H1 (cell line): ENCODE results near the gene ATE1. TPM values are rescaled to one million over a fixed set of nuclear protein-coding genes. Genes with fewer than 3 reads are reported as not detected.

ENCODE experiments used
- CTCF ChIA-PET: fragments of 300-600 bp; sonication (Branson Sonifier 250); formaldehyde crosslinking; loops from one replicate; lab custom pipeline; 2021; ENCODE audit not compliant: partially characterized antibody; lab: Charles Lee
- POLR2A ChIA-PET: fragments of 300-600 bp; sonication (Branson Sonifier 250); formaldehyde crosslinking; loops from one replicate; lab custom pipeline; 2021; ENCODE audit warnings: inconsistent platforms; ENCODE audit not compliant: partially characterized antibody; lab: Charles Lee
- DNase-seq, 2 experiments: peaks; one replicate each; pipeline versions ENCODE4 v3.0.0 to v3.0.0-alpha.2; 2010 to 2022; ENCODE audit warnings: low spot score in 2 of 2, low read depth in 1 of 2, mixed read lengths in 1 of 2
- FAIRE-seq: peaks from 2 replicates; lab custom pipeline; 2011; peaks lifted over from hg19 to GRCh38; lab: Jason Lieb, UNC
- H2AFZ ChIP-seq: 2 replicates; pipeline ENCODE4 v1.8.1; 2012; ENCODE audit warnings: low read length, inconsistent platforms
- H2AK5ac ChIP-seq: 2 replicates; pipeline ENCODE4 v1.6.1; 2013; ENCODE audit warnings: low read depth, low read length
- H2BK120ac ChIP-seq: replicated peaks from 2 replicates; pipeline ENCODE3; 2013; ENCODE audit warnings: low read depth, low read length, inconsistent platforms
- H2BK12ac ChIP-seq: 2 replicates; pipeline ENCODE4 v1.6.1; 2013; ENCODE audit warnings: low read depth, low read length
- H2BK15ac ChIP-seq: 2 replicates; pipeline ENCODE4 v1.6.1; 2013; ENCODE audit warnings: low read length
- H2BK20ac ChIP-seq: 2 replicates; pipeline ENCODE4 v1.6.1; 2013; ENCODE audit warnings: low read length
- H2BK5ac ChIP-seq: 2 replicates; pipeline ENCODE4 v1.6.1; 2013; ENCODE audit warnings: low read depth, low read length
- H3K14ac ChIP-seq: 2 replicates; pipeline ENCODE4 v1.6.1; 2013; ENCODE audit warnings: inconsistent platforms; ENCODE audit not compliant: insufficient read length
- H3K18ac ChIP-seq: 2 replicates; pipeline ENCODE4 v1.6.1; 2013; ENCODE audit warnings: low read length; ENCODE audit errors: extremely low read depth
- H3K23ac ChIP-seq: 2 replicates; pipeline ENCODE4 v1.6.1; 2013; ENCODE audit warnings: inconsistent platforms; ENCODE audit not compliant: insufficient read length
- H3K23me2 ChIP-seq: 2 replicates; pipeline ENCODE4 v1.6.1; 2013; ENCODE audit warnings: low read depth, low read length
- H3K27ac ChIP-seq: 2 replicates; pipeline ENCODE4 v1.6.1; 2011; ENCODE audit warnings: low read depth, low read length, inconsistent platforms
- H3K27me3 ChIP-seq, 4 experiments: replicated peaks in 1 of 4; 1 replicate in 1 of 4; 2 replicates in 3 of 4; pipeline versions ENCODE4 v1.6.1 to v1.8.1; 2011 to 2013; ENCODE audit warnings: low read length in 3 of 4, mild to moderate bottlenecking in 3 of 4, inconsistent platforms in 2 of 4, mixed read lengths in 2 of 4, moderate library complexity in 1 of 4; ENCODE audit not compliant: control insufficient read depth in 3 of 4, insufficient read depth in 3 of 4; ENCODE audit errors: extremely low read depth in 1 of 4
- H3K36me3 ChIP-seq, 4 experiments: 2 replicates each; pipeline versions ENCODE4 v1.6.1 to v1.8.1; 2011 to 2013; ENCODE audit warnings: mild to moderate bottlenecking in 4 of 4, low read length in 3 of 4, moderate library complexity in 2 of 4, control low read depth in 1 of 4, inconsistent platforms in 1 of 4; ENCODE audit not compliant: insufficient read depth in 4 of 4, control insufficient read depth in 2 of 4
- H3K4ac ChIP-seq: replicated peaks from 2 replicates; pipeline ENCODE3; 2013; ENCODE audit warnings: low read length, low read depth, mixed read lengths, inconsistent platforms; ENCODE audit not compliant: insufficient read length
- H3K4me1 ChIP-seq, 4 experiments: replicated peaks in 1 of 4; 1 replicate in 1 of 4; 2 replicates in 3 of 4; pipeline versions ENCODE4 v1.6.1 to v1.8.1; 2011 to 2013; ENCODE audit warnings: low read length in 3 of 4, inconsistent platforms in 2 of 4, mixed read lengths in 1 of 4; ENCODE audit not compliant: insufficient read depth in 4 of 4, control insufficient read depth in 3 of 4
- H3K4me2 ChIP-seq, 2 experiments: 2 replicates each; pipeline versions ENCODE4 v1.6.1 to v1.8.1; 2011 to 2013; ENCODE audit warnings: low read depth in 2 of 2, low read length in 2 of 2, control low read depth in 1 of 2, inconsistent platforms in 1 of 2, mild to moderate bottlenecking in 1 of 2; ENCODE audit not compliant: insufficient read depth in 1 of 2
- H3K4me3 ChIP-seq, 4 experiments: fragments of 200-600, 300-600 bp in 1 of 4; sonication (generic), shearing (Covaris generic), sonication (Bioruptor Twin) in 1 of 4; 2 replicates each; pipeline versions ENCODE4 v1.5.1 to v1.8.1; 2011 to 2016; ENCODE audit warnings: low read length in 4 of 4, low read depth in 3 of 4, control low read depth in 2 of 4, inconsistent platforms in 2 of 4, mild to moderate bottlenecking in 2 of 4, mixed read lengths in 1 of 4, moderate library complexity in 1 of 4; ENCODE audit not compliant: insufficient read depth in 2 of 4; ENCODE audit errors: extremely low read depth in 1 of 4
- H3K56ac ChIP-seq: replicated peaks from 2 replicates; pipeline ENCODE3; 2013; ENCODE audit warnings: low read depth, mild to moderate bottlenecking, mixed read lengths, low read length, inconsistent platforms; ENCODE audit not compliant: insufficient read length
- H3K79me1 ChIP-seq: 2 replicates; pipeline ENCODE4 v1.6.1; 2013; ENCODE audit warnings: low read depth, low read length, control low read depth
- H3K79me2 ChIP-seq, 2 experiments: 2 replicates each; pipeline versions ENCODE4 v1.6.1 to v1.8.1; 2012 to 2013; ENCODE audit warnings: low read length in 2 of 2, mild to moderate bottlenecking in 2 of 2, inconsistent platforms in 1 of 2; ENCODE audit not compliant: insufficient read depth in 2 of 2, control insufficient read depth in 1 of 2
- H3K9ac ChIP-seq, 4 experiments: replicated peaks in 1 of 4; 1 replicate in 1 of 4; 2 replicates in 3 of 4; pipeline versions ENCODE4 v1.6.1 to v1.8.1; 2011 to 2013; ENCODE audit warnings: low read depth in 3 of 4, low read length in 3 of 4, control low read depth in 2 of 4, mild to moderate bottlenecking in 2 of 4, moderate library complexity in 2 of 4, inconsistent platforms in 1 of 4; ENCODE audit errors: extremely low read depth in 1 of 4
- H3K9me3 ChIP-seq, 2 experiments: 2 replicates each; pipeline versions ENCODE4 v1.6.1 to v1.8.1; 2012 to 2013; ENCODE audit warnings: mild to moderate bottlenecking in 2 of 2, moderate library complexity in 2 of 2, control low read depth in 1 of 2, inconsistent platforms in 1 of 2, low read depth in 1 of 2, low read length in 1 of 2, mixed read lengths in 1 of 2; ENCODE audit not compliant: insufficient read depth in 2 of 2
- H4K20me1 ChIP-seq, 2 experiments: replicated peaks in 1 of 2; 2 replicates each; pipeline versions ENCODE3 to v1.8.1; 2011 to 2013; ENCODE audit warnings: inconsistent platforms in 2 of 2, low read length in 2 of 2, mild to moderate bottlenecking in 1 of 2; ENCODE audit not compliant: insufficient read depth in 2 of 2, control insufficient read depth in 1 of 2
- H4K5ac ChIP-seq: 2 replicates; pipeline ENCODE4 v1.6.1; 2013; ENCODE audit warnings: low read length, low read depth, mixed read lengths, inconsistent platforms; ENCODE audit not compliant: insufficient read length
- H4K8ac ChIP-seq: 2 replicates; pipeline ENCODE4 v1.8.0; 2013; ENCODE audit warnings: mild to moderate bottlenecking, moderate library complexity, low read length, inconsistent platforms; ENCODE audit not compliant: insufficient read depth; ENCODE audit errors: extremely low read depth
- H4K91ac ChIP-seq: replicated peaks from 2 replicates; pipeline ENCODE3; 2013; ENCODE audit warnings: low read length, mixed read lengths, inconsistent platforms; ENCODE audit not compliant: insufficient read length
- CTBP2 ChIP-seq: IDR thresholded peaks from 2 replicates; pipeline ENCODE4 v1.7.0; 2011; ENCODE audit warnings: borderline replicate concordance, mild to moderate bottlenecking, moderate library complexity, mixed read lengths, low read length; ENCODE audit not compliant: insufficient read depth, insufficient read length
- HDAC2 ChIP-seq, 2 experiments: fragments of 300-600 bp in 1 of 2; sonication (generic) in 1 of 2; IDR thresholded peaks; 2 replicates each; pipeline ENCODE4 v1.6.1; 2011 to 2012; ENCODE audit warnings: low read depth in 2 of 2, low read length in 2 of 2, mild to moderate bottlenecking in 2 of 2, moderate library complexity in 2 of 2, borderline replicate concordance in 1 of 2, inconsistent platforms in 1 of 2
- NRF1 ChIP-seq: IDR thresholded peaks from 2 replicates; pipeline ENCODE4 v1.6.1; 2011; ENCODE audit warnings: mild to moderate bottlenecking, low read depth, low read length, improper control_type of control experiment
- RAD21 ChIP-seq, 2 experiments: IDR thresholded peaks in 1 of 2; conservative IDR thresholded peaks in 1 of 2; 2 replicates each; pipeline ENCODE4 v1.6.1; 2011; ENCODE audit warnings: low read depth in 2 of 2, low read length in 2 of 2, improper control_type of control experiment in 1 of 2, inconsistent platforms in 1 of 2, mild to moderate bottlenecking in 1 of 2, moderate library complexity in 1 of 2
- SP1 ChIP-seq: IDR thresholded peaks from 2 replicates; pipeline ENCODE4 v1.6.1; 2011; ENCODE audit warnings: low read depth, low read length
- WGBS, 2 experiments: shearing (Covaris generic) in 1 of 2; methylation state at CpG; one replicate each; pipeline versions ENCODE4 v1.1.6 to v1.1.7; 2013 to 2015; ENCODE audit warnings: low lambda C conversion rate in 2 of 2, mixed read lengths in 2 of 2, inconsistent platforms in 1 of 2, low coverage in 1 of 2, missing lambda C conversion rate in 1 of 2; ENCODE audit not compliant: insufficient replicate concordance in 2 of 2, insufficient coverage in 1 of 2, insufficient read length in 1 of 2; ENCODE audit errors: extremely low coverage in 1 of 2, missing lambda C conversion rate in 1 of 2; 5-methylcytosine and 5-hydroxymethylcytosine counted together
- polyA plus RNA-seq, 7 experiments: library from polyadenylated mRNA; depleted of rRNA in 3 of 7; stranded (reverse) in 5 of 7; unstranded in 2 of 7; fragments of >200 nt in 5 of 7; fragments of 200-250 nt in 2 of 7; gene quantifications; 1 replicate in 5 of 7; 2 replicates in 1 of 7; 4 replicates in 1 of 7; pipeline versions ENCODE4 v1.2.1 to v1.2.3, GENCODE V29; 2011 to 2013; ENCODE audit warnings: missing spikeins in 2 of 7, mixed read lengths in 2 of 7
- total RNA-seq: library from RNA; stranded (reverse); fragmentation: NEBNext Ultra II Directional; extraction: Animal tissue kit (Norgen Biotek cat#: 25700); gene quantifications from 2 replicates; pipeline ENCODE4 v1.2.1, GENCODE V29; 2021
- TF ChIP-seq, protein P1 (sequence below): IDR thresholded peaks from 2 replicates; pipeline ENCODE4 v1.6.1; 2012; ENCODE audit warnings: inconsistent platforms

Gene ATE1
- total and polyA plus RNA-seq, 2 of the 8 experiments (the other 6 are each of a cell fraction or from before 2014, with no cell fraction given), result 8.8 to 26.9 TPM

DNA sequence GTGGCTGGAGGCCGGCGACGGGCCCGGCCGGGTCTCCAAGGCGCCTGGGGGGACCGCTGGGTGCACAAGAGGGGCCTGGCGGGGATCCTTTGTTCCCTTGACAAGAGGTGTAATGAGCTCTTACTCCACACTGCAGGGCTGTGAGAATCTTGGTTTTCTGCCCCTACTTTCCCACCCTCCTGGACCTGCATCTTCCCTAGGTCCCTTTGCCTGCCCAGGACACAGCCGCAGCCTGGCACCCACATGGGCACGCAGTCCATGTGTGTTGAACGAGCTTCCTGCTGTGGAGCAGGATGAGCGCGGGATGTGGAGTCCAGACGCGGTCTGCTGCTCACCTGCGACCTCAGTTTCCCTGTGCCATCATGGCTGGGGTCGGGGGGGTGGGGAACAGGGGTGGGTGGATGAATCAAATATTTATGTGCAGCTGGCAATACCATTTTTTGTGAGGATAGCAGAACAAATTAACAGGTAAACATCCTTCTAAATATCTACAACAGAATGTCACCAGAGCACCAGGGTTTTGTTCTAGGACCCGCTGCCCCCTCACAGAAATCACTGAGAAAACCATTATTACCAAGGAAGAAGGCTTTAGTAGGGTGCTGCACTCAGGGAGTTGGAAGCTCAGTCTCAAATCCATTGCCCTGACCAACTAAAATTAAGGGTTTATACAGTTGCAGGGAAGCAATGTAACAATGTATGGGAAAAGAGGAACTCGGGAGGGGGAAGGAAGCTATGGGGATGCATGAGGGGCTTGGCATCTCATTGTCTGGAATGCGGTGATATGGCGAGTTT is 47.7 kb upstream of the ATE1 start:
- DNase-seq (no peak), FAIRE-seq (no peak)
- H3K79me2 ChIP-seq, result peaks cover 0 to 16% of the 10 kb centered on the region in 2 experiments; a peak in 2 of 4 replicates
- H3K18ac ChIP-seq, result 0 out of 2 replicates have a peak overlapping the region, but pooled peaks have one; percentile 84
- H4K91ac ChIP-seq, result peak overlapping the region; percentile 75
- H4K8ac ChIP-seq, result peak overlapping the region; percentile 86
- no peak overlapping the region for H2AK5ac ChIP-seq
- H3K9me3 ChIP-seq, result peaks cover 18 to 29% of the 10 kb centered on the region in 2 experiments
- peak overlapping the region; percentile 93; the same call in 1 of the 2 replicates for H2AFZ ChIP-seq
- H3K27me3 ChIP-seq, result no peaks in the 10 kb centered on the region
- ChIA-PET CTCF (interaction anchor here (0.7 to 1.7 kb wide), 7 partner anchors 8 to 91 kb away, joined by 3 to 7 read pairs (median 3); no protein-coding TSS in a partner anchor), POLR2A (interaction anchor here (1.0 to 3.5 kb wide), 14 partner anchors 9 to 213 kb away, joined by 3 to 18 read pairs (median 4); partner anchors contain the start of genes ATE1 and TACC2)
- peaks cover 0 to 1% of the 10 kb centered on the region in 2 experiments for H4K20me1 ChIP-seq
- peaks cover 8% of the 10 kb centered on the region; the same call in 1 of the 2 replicates for H3K23me2 ChIP-seq
- no peak overlapping the region for H2BK12ac ChIP-seq
- H2BK5ac ChIP-seq, result 0 out of 2 replicates have a peak overlapping the region, but pooled peaks have one; percentile 28
- H3K36me3 ChIP-seq, result peaks cover 3 to 7% (median 6%) of the 10 kb centered on the region in 4 experiments; a peak in 6 of 8 replicates
- H2BK15ac ChIP-seq, result peak overlapping the region; percentile 23; the same call in 1 of the 2 replicates
- peaks cover 3% of the 10 kb centered on the region; the same call in 1 of the 2 replicates for H3K79me1 ChIP-seq
- H3K27ac ChIP-seq, result peak overlapping the region; percentile 91; the same call in 1 of the 2 replicates
- peak overlapping the region; percentile 40 for H3K4ac ChIP-seq
- H3K23ac ChIP-seq, result no peak overlapping the region
- H3K4me2 ChIP-seq, result peak overlapping the region; percentile 70 to 81
- peak overlapping the region in 3 of 4 experiments; percentile 21 to 91 (median 90); a peak in 3 of 7 replicates for H3K9ac ChIP-seq
- H2BK120ac ChIP-seq, result no peak overlapping the region
- H4K5ac ChIP-seq, result peak overlapping the region; percentile 41
- H3K4me3 ChIP-seq, result peak overlapping the region; percentile 77 to 93 (median 83)
- peak overlapping the region; percentile 57; the same call in 1 of the 2 replicates for H2BK20ac ChIP-seq
- H3K14ac ChIP-seq, result no peak overlapping the region
- no peak overlapping the region for H3K56ac ChIP-seq
- WGBS, 2 experiments, result 56% methylated on average over 20 of the region's 21 CpGs; no CpG with 5 or more reads in 1 of the 2 experiments
- H3K4me1 ChIP-seq, result peaks cover 0 to 3% (median 1%) of the 10 kb centered on the region in 4 experiments; a peak in 2 of 7 replicates
- TF ChIP-seq, protein P1, sequence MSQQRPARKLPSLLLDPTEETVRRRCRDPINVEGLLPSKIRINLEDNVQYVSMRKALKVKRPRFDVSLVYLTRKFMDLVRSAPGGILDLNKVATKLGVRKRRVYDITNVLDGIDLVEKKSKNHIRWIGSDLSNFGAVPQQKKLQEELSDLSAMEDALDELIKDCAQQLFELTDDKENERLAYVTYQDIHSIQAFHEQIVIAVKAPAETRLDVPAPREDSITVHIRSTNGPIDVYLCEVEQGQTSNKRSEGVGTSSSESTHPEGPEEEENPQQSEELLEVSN, result no peak
- TF ChIP-seq RAD21 (IDR thresholded peaks at IDR 0.05 in 1 of 2, conservative IDR thresholded peaks at IDR 0.05 in 1 of 2; ENCODE audit: low read depth in 2 of 2, low read length in 2 of 2) (no peak), CTBP2 (peak; percentile 18), SP1 (no peak), NRF1 (no peak), HDAC2 (IDR thresholded peaks at IDR 0.05; ENCODE audit: borderline replicate concordance in 1 of 2, low read depth in 2 of 2, low read length in 2 of 2) (no peak)
